Right lung (tissue), 5 donors: ENCODE measurements around the gene VAV1. TPM values are rescaled to one million over a fixed set of nuclear protein-coding genes. Genes with fewer than 3 reads are reported as not detected.
"Not testable (repeated sequence)": the region's sequence is repeated elsewhere in the genome, so short reads cannot be mapped to it uniquely, and the experiment has no call there.

Experiments used
- DNase-seq, 2 donors: peaks; one replicate each; pipeline ENCODE4 v3.0.0-alpha.2; 2013
- polyA plus RNA-seq, 5 donors: library from polyadenylated mRNA; unstranded; fragments of 120-200 nt; gene quantifications; one replicate each; pipeline versions ENCODE4 v1.2.1 to v1.2.3, GENCODE V29; 2013; ENCODE audit warnings: inconsistent platforms in 1 of 5, low replicate concordance in 1 of 5; ENCODE audit not compliant: insufficient read length in 5 of 5, insufficient read depth in 1 of 5

The VAV1 gene
- polyA plus RNA-seq, 5 donors = 2.0 to 2.6 (median 2.2) TPM

GRCh38 chr19:6736917-6737283 lies 35.6 kb upstream of the VAV1 start:
- no peak for DNase-seq

DNA sequence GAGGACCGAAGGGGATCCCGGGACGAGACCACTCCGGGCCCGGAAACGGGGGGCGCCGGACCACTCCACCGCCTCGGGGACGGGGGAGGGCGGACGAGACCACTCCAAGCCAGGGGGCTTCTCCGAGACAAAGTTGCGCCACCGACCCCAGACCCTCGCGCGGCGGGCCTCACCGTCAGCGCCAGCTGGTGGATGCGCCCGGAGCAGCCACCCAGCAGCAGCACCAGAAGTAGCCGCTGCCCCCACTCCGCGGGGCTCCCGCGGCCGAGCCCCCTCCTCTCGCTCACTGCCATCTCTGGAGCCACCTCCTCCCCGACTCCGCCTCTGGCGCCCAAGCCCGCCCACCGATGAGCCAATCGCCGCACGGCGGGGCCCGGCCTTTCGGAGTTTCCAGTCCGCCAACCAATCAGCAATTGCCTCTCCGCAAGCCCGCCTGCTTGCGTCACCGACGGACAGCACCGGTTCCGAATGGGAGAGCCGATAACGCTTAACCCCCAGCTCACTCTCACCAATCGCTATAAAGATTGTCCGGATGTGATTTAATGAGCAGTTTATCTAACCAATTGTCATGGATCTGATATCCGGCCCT lies 35.1 kb upstream of the VAV1 start, which contains the start of gene GPR108:
TSS of gene GPR108 (minus strand) at position 297 of the 589 bp plus-strand sequence. CDS start at position 293, 4 bp downstream.
- DNase-seq = peak; percentile 100

- peak; percentile 75 to 80 for DNase-seq
Measured at GRCh38 chr19:6737873-6738786, 34.4 kb upstream of the VAV1 start.

GRCh38 chr19:6738787-6739389 lies 33.6 kb upstream of the VAV1 start:
- peak in 1 of 2 donors; percentile 55 for DNase-seq

- DNase-seq = peak; percentile 86 to 87
Measured at GRCh38 chr19:6739390-6739882, 33.1 kb upstream of the VAV1 start, which contains the start of gene TRIP10. Gene TRIP10 (plus strand): TSS chr19:6739680. CDS start chr19:6739762, 82 bp downstream.

DNA sequence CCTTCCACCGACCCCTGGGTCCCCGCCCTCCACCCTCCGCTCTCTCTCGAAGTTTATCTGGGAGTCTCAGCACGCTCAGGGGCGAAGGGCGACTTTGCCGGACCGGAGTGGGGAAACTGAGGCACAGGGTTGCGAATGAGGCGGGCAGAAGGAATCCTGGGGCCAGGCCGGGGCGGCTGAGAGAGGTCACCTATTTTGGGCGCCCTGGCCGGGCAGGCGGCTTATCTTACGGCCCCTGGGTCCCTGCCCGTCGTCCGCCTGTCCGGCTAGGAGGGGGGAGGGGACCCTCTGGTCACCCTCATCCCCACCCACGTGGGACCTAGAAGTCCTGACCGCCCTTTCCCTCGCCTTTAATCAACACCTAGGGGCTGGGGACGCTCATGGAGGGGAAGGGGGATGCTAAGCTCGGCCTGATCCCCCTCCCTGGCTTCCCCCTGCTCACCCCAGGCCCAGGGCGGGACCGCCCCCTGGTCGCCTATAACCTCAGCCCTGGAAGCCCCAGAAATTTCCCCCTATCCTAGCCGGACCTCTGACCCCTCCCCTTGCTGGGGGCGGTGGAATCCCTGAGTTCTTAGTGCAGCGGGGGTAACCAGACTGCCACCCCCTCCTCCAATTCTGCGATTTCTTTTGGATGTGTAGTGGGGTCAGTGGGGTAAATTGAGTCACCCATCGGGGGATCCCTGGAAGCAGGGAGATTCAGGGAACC lies 32.5 kb upstream of the VAV1 start:
- DNase-seq = peak; percentile 21 to 35

DNA sequence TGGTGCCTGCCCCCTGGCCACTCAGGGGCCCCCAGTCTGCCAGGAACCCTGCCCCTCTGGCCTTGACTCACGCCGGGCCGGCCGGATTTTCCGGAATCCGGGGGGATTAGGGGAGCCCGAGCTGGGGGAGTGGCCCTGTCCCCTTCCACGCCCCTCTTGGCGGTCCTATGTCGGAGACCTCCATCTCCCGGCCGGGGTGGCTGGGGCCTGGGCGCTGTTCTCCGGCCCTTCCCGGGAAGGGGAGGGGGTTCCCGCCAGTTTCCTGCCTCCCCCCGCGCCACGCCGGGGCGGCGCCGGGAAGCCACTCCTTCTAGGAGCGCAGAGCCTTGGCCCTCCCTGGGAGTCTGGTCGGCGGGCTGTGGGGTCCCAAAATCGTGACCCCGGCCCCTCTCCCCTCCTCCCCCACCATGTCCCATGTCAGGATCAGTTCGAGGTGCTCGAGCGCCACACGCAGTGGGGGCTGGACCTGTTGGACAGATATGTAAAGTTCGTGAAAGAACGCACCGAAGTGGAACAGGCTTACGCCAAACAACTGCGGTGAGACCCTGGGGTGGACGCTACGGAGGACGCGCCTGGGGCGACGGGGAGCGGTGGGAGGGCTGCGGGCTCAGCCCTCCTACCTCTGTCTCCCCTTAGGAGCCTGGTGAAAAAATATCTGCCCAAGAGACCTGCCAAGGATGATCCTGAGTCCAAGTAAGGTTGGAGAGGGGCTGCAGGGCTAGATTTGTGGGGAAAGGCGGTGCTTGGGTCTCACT lies 31.7 kb upstream of the VAV1 start:
- DNase-seq = peak; percentile 67 to 69

GRCh38 chr19:6743066-6743465 lies 29.4 kb upstream of the VAV1 start:
- DNase-seq = peak in 1 of 2 donors; percentile 41

GRCh38 chr19:6743714-6744380 lies 28.7 kb upstream of the VAV1 start:
- DNase-seq = no peak

DNA sequence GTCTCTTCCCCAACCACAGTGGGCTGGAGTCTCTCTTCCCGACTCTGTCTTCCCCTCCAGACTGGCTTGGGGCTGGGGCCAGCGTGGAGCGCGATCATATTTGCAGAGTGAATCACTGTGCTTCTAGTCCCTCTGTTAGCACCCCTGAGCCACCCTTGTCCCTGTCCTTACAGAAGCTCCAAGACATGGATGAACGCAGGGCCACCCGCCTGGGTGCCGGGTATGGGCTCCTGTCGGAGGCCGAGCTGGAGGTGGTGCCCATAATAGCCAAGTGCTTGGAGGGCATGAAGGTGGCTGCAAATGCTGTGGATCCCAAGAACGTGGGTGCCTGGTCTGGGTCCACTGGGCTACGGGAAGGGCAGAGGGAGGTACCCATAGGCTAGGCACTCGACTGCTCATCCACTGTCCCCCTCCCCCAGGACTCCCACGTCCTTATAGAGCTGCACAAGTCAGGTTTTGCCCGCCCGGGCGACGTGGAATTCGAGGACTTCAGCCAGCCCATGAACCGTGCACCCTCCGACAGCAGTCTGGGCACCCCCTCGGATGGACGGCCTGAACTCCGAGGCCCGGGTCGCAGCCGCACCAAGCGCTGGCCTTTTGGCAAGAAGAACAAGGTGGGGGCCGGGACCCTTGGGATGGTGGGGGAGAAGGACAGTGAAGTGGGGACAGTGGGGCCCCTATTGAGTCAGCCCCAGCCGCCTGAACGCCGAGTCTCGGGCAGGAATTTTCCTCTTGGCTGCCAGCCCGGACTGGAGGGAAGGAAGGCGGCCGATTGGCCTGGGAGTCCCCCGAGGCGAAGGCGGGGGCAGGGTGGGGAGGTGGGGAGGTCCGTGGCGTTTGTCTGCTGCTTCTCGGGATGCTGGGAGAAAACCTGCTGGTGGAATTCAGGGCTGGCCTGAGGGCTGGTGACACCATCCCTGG lies 27.9 kb upstream of the VAV1 start:
- DNase-seq = peak; percentile 89 to 92

- DNase-seq = no peak
Measured at GRCh38 chr19:6745965-6746364, 26.5 kb upstream of the VAV1 start.

DNA sequence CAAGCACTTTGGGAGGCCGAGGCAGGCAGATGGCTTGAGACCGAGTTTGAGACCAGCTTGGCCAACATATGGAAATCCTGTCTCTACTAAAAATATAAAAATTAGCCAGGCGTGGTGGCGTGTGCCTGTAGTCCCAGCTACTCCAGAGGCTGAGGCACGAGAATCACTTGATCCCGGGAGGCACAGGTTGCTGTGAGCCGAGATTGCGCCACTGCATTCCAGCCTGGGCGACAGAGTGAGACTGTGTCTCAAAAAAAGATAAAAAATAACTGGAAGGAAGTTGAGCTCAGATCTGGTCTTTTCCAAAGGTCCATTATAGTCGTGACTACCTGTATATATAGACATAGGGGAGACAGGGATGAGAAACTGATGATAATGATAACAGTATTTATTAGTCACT lies 24.0 kb upstream of the VAV1 start:
- DNase-seq = not testable (repeated sequence)

- DNase-seq = peak; percentile 51 to 60
Measured at GRCh38 chr19:6750062-6750461, 22.4 kb upstream of the VAV1 start.

- DNase-seq = no peak
Measured at GRCh38 chr19:6751189-6751588, 21.3 kb upstream of the VAV1 start.

- no peak for DNase-seq
Measured at GRCh38 chr19:6752256-6753177, 20.0 kb upstream of the VAV1 start.

GRCh38 chr19:6753178-6754031 lies 19.1 kb upstream of the VAV1 start:
- peak; percentile 44 to 52 for DNase-seq

- no peak for DNase-seq
Measured at GRCh38 chr19:6754136-6754535, 18.4 kb upstream of the VAV1 start.
